GM12892 (cell line): ENCODE data around the gene ESAM.

Experiments
- POLR2A ChIP-seq: IDR thresholded peaks from 2 replicates; pipeline ENCODE4 v1.6.1; 2011; ENCODE audit warnings: low read depth, low read length, control low read depth
- POLR2AphosphoS5 ChIP-seq: IDR thresholded peaks from 2 replicates; pipeline ENCODE4 v1.6.1; 2011; ENCODE audit warnings: low read depth, low read length, control low read depth

DNA sequence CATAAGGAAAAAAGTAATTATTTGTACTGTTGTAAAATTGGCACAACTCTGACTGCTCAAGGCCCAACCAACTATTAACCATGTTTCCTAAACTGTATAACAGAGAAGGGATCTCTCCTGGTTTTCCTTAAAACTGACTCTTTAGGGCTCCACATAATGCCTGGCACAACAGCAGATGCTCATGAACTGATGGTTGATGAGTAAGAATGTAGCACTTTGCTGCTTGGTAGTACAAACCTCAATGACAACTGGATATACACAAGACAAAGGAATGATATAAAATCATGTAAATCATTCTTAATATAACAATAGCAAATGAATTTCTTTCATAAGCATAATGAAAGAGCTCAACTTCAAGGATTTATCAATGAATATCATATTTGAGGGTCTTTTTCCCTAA, 26.4 kb upstream of the ESAM start:
- TF ChIP-seq POLR2A (no peak), POLR2AphosphoS5 (no peak)
